GM12878 (cell line): ENCODE data around the gene SLC6A8. TPM values are rescaled to one million over a fixed set of nuclear protein-coding genes. Genes with fewer than 3 reads are reported as not detected.

Source experiments
- ATAC-seq: fragments of 200-7000 bp; cut with Tn5 transposase; 3 replicates; pipeline ENCODE4 v1.9.1; 2020; ENCODE audit warnings: mild to moderate bottlenecking, moderate library complexity
- BruUV-seq: library from RNA; stranded (reverse); fragments of 400-500 nt; replicated peaks from 2 replicates; lab custom pipeline; 2021; lab: Mats Ljungman, UMichigan
- CTCF ChIA-PET: fragments of 300-600 bp; sonication (Branson Sonifier 250); formaldehyde crosslinking; extraction: SDS; loops from one replicate; lab custom pipeline; 2021; ENCODE audit warnings: inconsistent platforms; lab: Yijun Ruan, JAX
- POLR2A ChIA-PET: fragments of 350-600 bp; formaldehyde crosslinking; extraction: SDS; loops from one replicate; lab custom pipeline; 2021; ENCODE audit warnings: inconsistent platforms; lab: Charles Lee
- RAD21 ChIA-PET: fragments of 300-600 bp; sonication (Branson Sonifier 250); formaldehyde crosslinking; loops from one replicate; lab custom pipeline; 2023; ENCODE audit warnings: antibody characterized with exemption; ENCODE audit not compliant: unreplicated experiment; lab: Charles Lee
- SMC1A ChIA-PET: fragments of 300-600 bp; sonication (Branson Sonifier 250); formaldehyde crosslinking; loops from one replicate; lab custom pipeline; 2023; ENCODE audit not compliant: unreplicated experiment, uncharacterized antibody; lab: Charles Lee
- DNase-seq: peaks from one replicate; pipeline ENCODE4 v3.0.0-alpha.2; 2011; ENCODE audit warnings: low read depth, low spot score
- FAIRE-seq: peaks from 3 replicates; lab custom pipeline; 2011; peaks lifted over from hg19 to GRCh38; lab: Jason Lieb, UNC
- H2AFZ ChIP-seq: 2 replicates; pipeline ENCODE4 v1.6.0; 2011; ENCODE audit warnings: low read depth, low read length, control low read depth; ENCODE audit not compliant: control insufficient read depth
- H3K27ac ChIP-seq: 2 replicates; pipeline ENCODE4 v1.5.1; 2011; ENCODE audit warnings: control low read depth; ENCODE audit not compliant: control insufficient read depth, insufficient read depth
- H3K27me3 ChIP-seq, 2 experiments: replicated peaks in 1 of 2; 2 replicates each; pipeline versions ENCODE4 v1.6.0 to v1.6.1; 2011; ENCODE audit warnings: low read length in 1 of 2; ENCODE audit not compliant: control insufficient read depth in 2 of 2, insufficient read depth in 2 of 2
- H3K36me3 ChIP-seq, 2 experiments: 2 replicates each; pipeline ENCODE4 v1.5.1; 2011; ENCODE audit warnings: low read length in 1 of 2; ENCODE audit not compliant: control insufficient read depth in 2 of 2, insufficient read depth in 2 of 2
- H3K4me1 ChIP-seq: 2 replicates; pipeline ENCODE4 v1.6.1; 2011; ENCODE audit warnings: mild to moderate bottlenecking, low read length, moderate library complexity, mixed read lengths; ENCODE audit not compliant: control insufficient read depth, insufficient read depth
- H3K4me2 ChIP-seq: 2 replicates; pipeline ENCODE4 v1.6.0; 2011; ENCODE audit warnings: control low read depth; ENCODE audit not compliant: control insufficient read depth, insufficient read depth
- H3K4me3 ChIP-seq: fragments of 200-600 bp; sonication (generic); 2 replicates; pipeline ENCODE4 v1.5.1; 2016
- H3K79me2 ChIP-seq: 2 replicates; pipeline ENCODE4 v1.6.0; 2011; ENCODE audit warnings: low read length; ENCODE audit not compliant: control insufficient read depth, insufficient read depth
- H3K9ac ChIP-seq: 2 replicates; pipeline ENCODE4 v1.8.0; 2011; ENCODE audit warnings: low read length, control low read depth, mixed read lengths; ENCODE audit not compliant: control insufficient read depth, insufficient read depth
- H3K9me3 ChIP-seq: replicated peaks from 3 replicates; pipeline ENCODE4 v1.5.1; 2011; ENCODE audit warnings: mild to moderate bottlenecking, low read length; ENCODE audit not compliant: control insufficient read depth, insufficient read depth
- H4K20me1 ChIP-seq: 2 replicates; pipeline ENCODE4 v1.6.0; 2011; ENCODE audit not compliant: control insufficient read depth, insufficient read depth
- CREB1 ChIP-seq: IDR thresholded peaks from 2 replicates; pipeline ENCODE4 v1.6.1; 2012; ENCODE audit warnings: low read depth, mild to moderate bottlenecking, inconsistent platforms
- EGR1 ChIP-seq, 2 experiments: IDR thresholded peaks; 1 replicate in 1 of 2; 2 replicates in 1 of 2; pipeline ENCODE4 v1.6.1; 2011 to 2012; ENCODE audit warnings: low read depth in 2 of 2, low read length in 2 of 2, borderline replicate concordance in 1 of 2, mild to moderate bottlenecking in 1 of 2, moderate library complexity in 1 of 2
- GATAD2B ChIP-seq: fragments of 450-650 bp; conservative IDR thresholded peaks from 2 replicates; pipeline ENCODE4 v1.6.1; 2017; ENCODE audit warnings: low read depth, mild to moderate bottlenecking, moderate library complexity
- HDAC6 ChIP-seq: fragments of 200-600 bp; sonication (generic); IDR thresholded peaks from one replicate; pipeline ENCODE4 v1.8.0; 2017; ENCODE audit warnings: antibody characterized with exemption; ENCODE audit not compliant: unreplicated experiment
- IKZF1 ChIP-seq: fragments of 450-650 bp; conservative IDR thresholded peaks from 2 replicates; pipeline ENCODE4 v1.6.1; 2017; ENCODE audit warnings: antibody characterized with exemption, mild to moderate bottlenecking
- NFYA ChIP-seq: IDR thresholded peaks from 2 replicates; pipeline ENCODE4 v1.6.1; 2011; ENCODE audit warnings: low read depth, mild to moderate bottlenecking, low read length, improper control_type of control experiment, borderline replicate concordance
- NRF1 ChIP-seq: conservative IDR thresholded peaks from 2 replicates; pipeline ENCODE4 v1.6.1; 2011; ENCODE audit warnings: mild to moderate bottlenecking, low read depth, low read length, improper control_type of control experiment
- POU2F2 ChIP-seq: IDR thresholded peaks from 3 replicates; pipeline ENCODE4 v1.6.1; 2011; ENCODE audit warnings: low read depth, mild to moderate bottlenecking, low read length, borderline replicate concordance
- SIN3A ChIP-seq: IDR thresholded peaks from 2 replicates; pipeline ENCODE4 v1.6.1; 2012; ENCODE audit warnings: low read depth, low read length, improper control_type of control experiment
- SMAD5 ChIP-seq: IDR thresholded peaks from 2 replicates; pipeline ENCODE4 v1.6.1; 2016; ENCODE audit warnings: antibody characterized with exemption, low read depth
- SRF ChIP-seq, 2 experiments: IDR thresholded peaks; 2 replicates each; pipeline ENCODE4 v1.6.1; 2011; ENCODE audit warnings: low read depth in 2 of 2, low read length in 2 of 2, mild to moderate bottlenecking in 1 of 2, moderate library complexity in 1 of 2
- TARDBP ChIP-seq: IDR thresholded peaks from 2 replicates; pipeline ENCODE4 v1.6.1; 2016; ENCODE audit warnings: borderline replicate concordance
- TCF12 ChIP-seq: IDR thresholded peaks from 2 replicates; pipeline ENCODE4 v1.6.1; 2011; ENCODE audit warnings: low read depth, mild to moderate bottlenecking, low read length
- ZNF217 ChIP-seq: fragments of 450-650 bp; IDR thresholded peaks from 2 replicates; pipeline ENCODE4 v1.6.1; 2017; ENCODE audit warnings: antibody characterized with exemption, mild to moderate bottlenecking
- ZNF622 ChIP-seq: fragments of 450-650 bp; IDR thresholded peaks from 2 replicates; pipeline ENCODE4 v1.6.1; 2017; ENCODE audit warnings: mild to moderate bottlenecking, inconsistent platforms
- WGBS: methylation state at CpG from one replicate; pipeline ENCODE4 v1.1.6; 2016; ENCODE audit warnings: low lambda C conversion rate; ENCODE audit not compliant: insufficient replicate concordance, insufficient coverage; ENCODE audit errors: missing lambda C conversion rate; 5-methylcytosine and 5-hydroxymethylcytosine counted together
- in situ Hi-C: fragments of 300-500 bp; cut with MboI; formaldehyde crosslinking; loops from 9 replicates; pipeline ENCODE4 v1.14.3; 2018; ENCODE audit warnings: mixed read lengths
- intact Hi-C: fragments of 100-400 bp; cut with micrococcal nuclease; formaldehyde crosslinking; loops from one replicate; pipeline ENCODE4 v1.14.2; 2022; ENCODE audit not compliant: unreplicated experiment
- polyA plus RNA-seq, 11 experiments: library from polyadenylated mRNA; depleted of rRNA in 4 of 11; unstranded in 6 of 11; stranded (reverse) in 5 of 11; fragments of >200 nt; fragmentation: Nextera tagmentation in 4 of 11; fragmentation: Illumina TruSeq in 1 of 11; extraction: Ambion mirVana in 4 of 11; extraction: Trizol in 1 of 11; gene quantifications; 1 replicate in 1 of 11; 2 replicates in 10 of 11; pipeline versions ENCODE4 v1.2.1 to v1.2.3, GENCODE V29; 2011 to 2016; ENCODE audit warnings: inconsistent platforms in 2 of 11, missing spikeins in 2 of 11, low read depth in 1 of 11
- total RNA-seq, 4 experiments: library from RNA; depleted of rRNA in 3 of 4; stranded (reverse); fragments of >200 nt in 3 of 4; fragmentation: Illumina TruSeq in 1 of 4; extraction: Trizol in 1 of 4; gene quantifications; 2 replicates each; pipeline versions ENCODE4 v1.2.1 to v1.2.3, GENCODE V29; 2013 to 2021
- TF ChIP-seq, protein P1 (sequence below): IDR thresholded peaks from 2 replicates; pipeline ENCODE4 v1.6.1; 2012; ENCODE audit warnings: low read depth, low read length, improper control_type of control experiment

SLC6A8 gene
- total and polyA plus RNA-seq, 10 of the 15 experiments (the other 5 are each of a cell fraction or from before 2014, with no cell fraction given): 0.01 to 0.72 (median 0.17) TPM; not detected in 6

DNA sequence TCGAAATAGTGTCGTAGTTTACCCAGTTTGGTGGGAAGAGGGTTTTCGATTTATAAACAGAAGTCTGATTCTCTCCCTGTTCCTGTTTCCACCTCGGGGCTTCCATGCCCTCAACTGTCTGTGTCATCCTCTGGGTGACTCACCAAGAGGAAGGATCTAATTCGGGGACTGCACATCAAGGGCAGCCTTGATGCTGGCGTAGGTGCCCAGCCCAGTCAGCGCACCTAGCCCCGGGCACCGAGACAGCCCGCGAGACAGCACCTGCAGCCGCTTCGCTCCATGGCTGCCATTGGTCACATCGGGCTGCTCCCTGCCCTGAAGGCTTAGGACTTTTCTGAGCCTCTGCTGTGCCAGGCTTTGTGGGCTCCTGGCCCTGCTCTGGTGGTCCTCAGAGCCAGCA, 44.7 kb downstream of the SLC6A8 start:
- intact Hi-C loops (no loop called here), in situ Hi-C loops (loop anchor here (10.0 kb wide), 2 partner anchors 52 to 58 kb away; partner anchors contain the start of genes PNCK and SRPK3)
- BruUV-seq: no TSS peak
- RAD21 ChIA-PET: no interaction called here
- 80% methylated on average over 14 of the region's 14 CpGs for WGBS
- no peaks in the 10 kb centered on the region for H3K79me2 ChIP-seq
- no peak overlapping the region for H3K9ac ChIP-seq
- H2AFZ ChIP-seq: no peak overlapping the region
- no peaks in the 10 kb centered on the region for H3K36me3 ChIP-seq
- no peak overlapping the region for H3K4me2 ChIP-seq
- H3K4me1 ChIP-seq: peaks cover 10% of the 10 kb centered on the region
- SMC1A ChIA-PET: no interaction called here
- CTCF ChIA-PET: no interaction called here
- POLR2A ChIA-PET: no interaction called here
- ATAC-seq (no peak), DNase-seq (no peak), FAIRE-seq (no peak)
- H3K4me3 ChIP-seq: no peak overlapping the region
- no peaks in the 10 kb centered on the region for H4K20me1 ChIP-seq
- H3K27ac ChIP-seq: no peak overlapping the region
- TF ChIP-seq NRF1: no peak
- TF ChIP-seq EGR1 (IDR thresholded peaks at IDR 0.05; ENCODE audit: borderline replicate concordance in 1 of 2, low read depth in 2 of 2, low read length in 2 of 2): no peak
- no peak for TF ChIP-seq ZNF217
- no peak for TF ChIP-seq HDAC6
- TF ChIP-seq SIN3A: no peak
- TF ChIP-seq, protein P1, sequence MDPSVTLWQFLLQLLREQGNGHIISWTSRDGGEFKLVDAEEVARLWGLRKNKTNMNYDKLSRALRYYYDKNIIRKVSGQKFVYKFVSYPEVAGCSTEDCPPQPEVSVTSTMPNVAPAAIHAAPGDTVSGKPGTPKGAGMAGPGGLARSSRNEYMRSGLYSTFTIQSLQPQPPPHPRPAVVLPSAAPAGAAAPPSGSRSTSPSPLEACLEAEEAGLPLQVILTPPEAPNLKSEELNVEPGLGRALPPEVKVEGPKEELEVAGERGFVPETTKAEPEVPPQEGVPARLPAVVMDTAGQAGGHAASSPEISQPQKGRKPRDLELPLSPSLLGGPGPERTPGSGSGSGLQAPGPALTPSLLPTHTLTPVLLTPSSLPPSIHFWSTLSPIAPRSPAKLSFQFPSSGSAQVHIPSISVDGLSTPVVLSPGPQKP: no peak
- no peak for TF ChIP-seq NFYA
- no peak for TF ChIP-seq TCF12
- TF ChIP-seq POU2F2: no peak
- TF ChIP-seq CREB1: no peak
- TF ChIP-seq SMAD5: no peak
- TF ChIP-seq GATAD2B: no peak
- TF ChIP-seq SRF (IDR thresholded peaks at IDR 0.05; ENCODE audit: low read depth in 2 of 2, low read length in 2 of 2): no peak
- TF ChIP-seq TARDBP: no peak
- no peak for TF ChIP-seq IKZF1
- no peak for TF ChIP-seq ZNF622
- H3K9me3 ChIP-seq: peaks cover 2% of the 10 kb centered on the region; the same call in 1 of the 3 replicates
- H3K27me3 ChIP-seq: no peaks in the 10 kb centered on the region
